Measurements from ENCODE around the gene PFKFB4. TPM values are rescaled to one million over a fixed set of nuclear protein-coding genes. Genes with fewer than 3 reads are reported as not detected.
"Not testable (repeated sequence)": the region's sequence is repeated elsewhere in the genome, so short reads cannot be mapped to it uniquely, and the experiment has no call there.

PFKFB4 gene
- total RNA-seq, 1 donor from 2014 or later = 1.5 TPM

- no peak for DNase-seq (ENCODE audit: low spot score)
- intact Hi-C loops (cut with DNase I) = no loop called here
Measured at GRCh38 chr3:48543271-48543866, 13.2 kb downstream of the PFKFB4 start.

GRCh38 chr3:48538451-48538850 lies 18.2 kb downstream of the PFKFB4 start:
- intact Hi-C loops (cut with DNase I) = no loop called here
- no peak for DNase-seq (ENCODE audit: low spot score)

GRCh38 chr3:48536785-48537184 lies 19.8 kb downstream of the PFKFB4 start:
- intact Hi-C loops (cut with DNase I) = no loop called here
- DNase-seq (ENCODE audit: low spot score) = no peak

GRCh38 chr3:48536116-48536515 lies 20.5 kb downstream of the PFKFB4 start:
- intact Hi-C loops (cut with DNase I) = no loop called here
- DNase-seq (ENCODE audit: low spot score) = no peak

- intact Hi-C loops (cut with DNase I) = no loop called here
- DNase-seq (ENCODE audit: low spot score) = no peak
Measured at GRCh38 chr3:48535578-48535977, 21.0 kb downstream of the PFKFB4 start.

- DNase-seq (ENCODE audit: low spot score) = no peak
- intact Hi-C loops (cut with DNase I) = no loop called here
Measured at GRCh38 chr3:48532977-48533337, 23.6 kb downstream of the PFKFB4 start.

GRCh38 chr3:48532271-48532976 lies 24.2 kb downstream of the PFKFB4 start:
- intact Hi-C loops (cut with DNase I) = no loop called here
- DNase-seq (ENCODE audit: low spot score) = no peak

- DNase-seq (ENCODE audit: low spot score); intact Hi-C loops (cut with DNase I): not testable (repeated sequence)
Measured at GRCh38 chr3:48530701-48531100, 25.9 kb downstream of the PFKFB4 start.

- no peak for DNase-seq (ENCODE audit: low spot score)
- intact Hi-C loops (cut with DNase I) = no loop called here
Measured at GRCh38 chr3:48528754-48529153, 27.8 kb downstream of the PFKFB4 start.

- intact Hi-C loops (cut with DNase I) = no loop called here
- no peak for DNase-seq (ENCODE audit: low spot score)
Measured at GRCh38 chr3:48528048-48528447, 28.6 kb downstream of the PFKFB4 start.

GRCh38 chr3:48524970-48525369 lies 31.6 kb downstream of the PFKFB4 start:
- DNase-seq (ENCODE audit: low spot score) = no peak
- intact Hi-C loops (cut with DNase I) = no loop called here

GRCh38 chr3:48521635-48522034 lies 35.0 kb downstream of the PFKFB4 start:
- intact Hi-C loops (cut with DNase I) = no loop called here
- no peak for DNase-seq (ENCODE audit: low spot score)

- intact Hi-C loops (cut with DNase I) = no loop called here
- DNase-seq (ENCODE audit: low spot score) = no peak
Measured at GRCh38 chr3:48519277-48519643, 37.3 kb downstream of the PFKFB4 start.

GRCh38 chr3:48518638-48519276 lies 37.8 kb downstream of the PFKFB4 start:
- DNase-seq (ENCODE audit: low spot score) = no peak
- intact Hi-C loops (cut with DNase I) = no loop called here

GRCh38 chr3:48518069-48518468 lies 38.5 kb downstream of the PFKFB4 start:
- DNase-seq (ENCODE audit: low spot score) = no peak
- intact Hi-C loops (cut with DNase I) = no loop called here

GRCh38 chr3:48516571-48516970 lies 40.0 kb downstream of the PFKFB4 start:
- no peak for DNase-seq (ENCODE audit: low spot score)
- intact Hi-C loops (cut with DNase I) = no loop called here

- DNase-seq (ENCODE audit: low spot score) = no peak
- intact Hi-C loops (cut with DNase I) = no loop called here
Measured at GRCh38 chr3:48514431-48515227, 42.0 kb downstream of the PFKFB4 start.

GRCh38 chr3:48511551-48511950 lies 45.1 kb downstream of the PFKFB4 start:
- no peak for DNase-seq (ENCODE audit: low spot score)
- intact Hi-C loops (cut with DNase I) = no loop called here

GRCh38 chr3:48507256-48508061 lies 49.1 kb downstream of the PFKFB4 start:
- DNase-seq (ENCODE audit: low spot score) = no peak
- intact Hi-C loops (cut with DNase I) = loop anchor here (5.0 kb wide), 1 partner anchor 40 kb away; no protein-coding TSS in a partner anchor
